ENCODE results near the gene TLE2. TPM values are rescaled to one million over a fixed set of nuclear protein-coding genes. Genes with fewer than 3 reads are reported as not detected.
A peak's percentile ranks its signal among the peaks of the same experiment; 100 is the strongest.

TLE2 gene
- total RNA-seq, 4 donors from 2014 or later, result 4.6 to 45.2 (median 29.2) TPM

- H3K9me3 ChIP-seq, result no peaks in the 10 kb centered on the region
- no peak overlapping the region for H3K27ac ChIP-seq
- no peak overlapping the region for H3K4me3 ChIP-seq
- TF ChIP-seq POLR2A (IDR thresholded peaks at IDR 0.05) (no peak), CTCF (IDR thresholded peaks at IDR 0.05) (no peak)
- DNase-seq, result no peak
- H3K4me1 ChIP-seq, result peaks cover 0 to 54% (median 12%) of the 10 kb centered on the region in 4 donors
- no peaks in the 10 kb centered on the region for H3K27me3 ChIP-seq
- H3K36me3 ChIP-seq, result no peaks in the 10 kb centered on the region
These were observed 50.3 kb downstream of the TLE2 start for GRCh38 chr19:2978772-2979171.

- H3K9me3 ChIP-seq, result no peaks in the 10 kb centered on the region
- H3K27ac ChIP-seq, result peak overlapping the region in 1 of 4 donors; percentile 29
- TF ChIP-seq POLR2A (IDR thresholded peaks at IDR 0.05) (no peak), CTCF (IDR thresholded peaks at IDR 0.05) (no peak)
- no peaks in the 10 kb centered on the region for H3K27me3 ChIP-seq
- no peak for DNase-seq
- H3K36me3 ChIP-seq, result no peaks in the 10 kb centered on the region
- H3K4me3 ChIP-seq, result no peak overlapping the region
- H3K4me1 ChIP-seq, result peaks cover 0 to 53% (median 12%) of the 10 kb centered on the region in 4 donors
These were observed 50.8 kb downstream of the TLE2 start for GRCh38 chr19:2978166-2978767.

DNA sequence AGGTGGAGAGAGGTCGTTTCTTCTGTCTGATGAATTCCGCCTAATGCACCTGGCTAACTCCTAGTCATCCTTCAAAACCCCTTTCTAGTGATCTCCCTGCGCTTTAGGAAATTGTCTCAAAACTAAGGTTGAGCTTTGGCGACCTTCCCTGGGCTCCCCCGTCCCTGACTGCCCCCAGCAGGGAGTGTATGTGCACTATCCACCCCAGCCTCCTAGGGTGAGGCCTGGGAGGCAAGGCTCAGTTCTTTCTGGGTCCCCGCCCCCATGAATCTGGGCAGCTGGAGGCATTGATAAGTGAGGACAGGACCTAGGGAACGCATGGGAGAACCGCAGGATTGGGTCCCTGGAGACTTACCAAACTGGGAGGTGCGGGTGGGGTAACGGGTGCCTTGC lies 51.3 kb downstream of the TLE2 start:
- Histone ChIP-seq H3K36me3 (no peaks in the 10 kb centered on the region), H3K4me1 (peaks cover 0 to 48% (median 12%) of the 10 kb centered on the region in 4 donors), H3K27ac (peak overlapping the region in 3 of 4 donors; percentile 16 to 49 (median 29)), H3K27me3 (no peaks in the 10 kb centered on the region), H3K9me3 (no peaks in the 10 kb centered on the region), H3K4me3 (peak overlapping the region in 2 of 4 donors; percentile 48 to 52)
- DNase-seq, result no peak
- no peak for TF ChIP-seq CTCF (IDR thresholded peaks at IDR 0.05)
- TF ChIP-seq POLR2A (IDR thresholded peaks at IDR 0.05), result no peak

GRCh38 chr19:2977001-2977745 lies 51.9 kb downstream of the TLE2 start, which contains the start of gene TLE6:
TLE6 (plus strand) TSS chr19:2977564; CDS start chr19:2978234, 670 bp downstream.
- Histone ChIP-seq H3K4me1 (peaks cover 0 to 43% (median 12%) of the 10 kb centered on the region in 4 donors), H3K36me3 (no peaks in the 10 kb centered on the region), H3K27me3 (no peaks in the 10 kb centered on the region), H3K9me3 (no peaks in the 10 kb centered on the region), H3K4me3 (peak within 1 kb of the TSS; percentile 17 to 57 (median 50)), H3K27ac (peak within 1 kb of the TSS in 3 of 4 donors; percentile 16 to 49 (median 29))
- TF ChIP-seq POLR2A (IDR thresholded peaks at IDR 0.05) (no peak), CTCF (IDR thresholded peaks at IDR 0.05) (no peak)
- peak; percentile 90 to 98 (median 97) for DNase-seq

DNA sequence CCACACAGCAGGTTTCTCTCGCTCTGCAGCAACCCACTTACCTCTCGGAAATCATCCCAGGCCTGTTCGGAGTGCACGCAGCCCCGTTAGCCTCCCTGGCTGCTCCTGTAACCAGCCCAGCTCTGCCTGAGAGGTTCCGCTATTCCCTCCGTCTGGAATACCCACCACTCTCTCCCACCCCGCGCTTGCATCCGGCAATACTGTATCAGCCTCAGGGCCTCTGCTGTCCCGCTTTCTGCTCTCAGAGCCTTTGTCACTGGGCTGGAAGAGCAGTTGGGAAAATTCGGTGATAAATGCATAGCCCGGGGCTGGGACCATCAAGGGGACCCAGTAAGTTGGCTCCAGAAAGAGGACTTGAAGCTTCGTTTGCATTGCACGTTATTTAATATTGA lies 52.5 kb downstream of the TLE2 start:
- Histone ChIP-seq H3K4me3 (peak overlapping the region; percentile 17 to 57 (median 50)), H3K36me3 (no peaks in the 10 kb centered on the region), H3K27me3 (no peaks in the 10 kb centered on the region), H3K27ac (peak overlapping the region in 1 of 4 donors; percentile 49), H3K4me1 (peaks cover 0 to 43% (median 12%) of the 10 kb centered on the region in 4 donors), H3K9me3 (no peaks in the 10 kb centered on the region)
- TF ChIP-seq CTCF (IDR thresholded peaks at IDR 0.05) (no peak), POLR2A (IDR thresholded peaks at IDR 0.05) (no peak)
- no peak for DNase-seq
